Uterus (tissue), 2 donors: Measurements from ENCODE around the gene BBS1.

Experiments used
- CTCF ChIP-seq, 4 experiments: fragments of 200-600 bp in 2 of 4; fragments of 450-650 bp in 2 of 4; sonication (generic) in 2 of 4; IDR thresholded peaks; one replicate each; pipeline ENCODE4 v1.5.1; 2016 to 2019; ENCODE audit warnings: antibody characterized with exemption in 4 of 4, mild to moderate bottlenecking in 2 of 4, moderate library complexity in 1 of 4
- POLR2A ChIP-seq, 2 donors: fragments of 450-650 bp; IDR thresholded peaks; one replicate each; pipeline ENCODE4 v1.6.1; 2016; ENCODE audit warnings: antibody characterized with exemption in 2 of 2, mild to moderate bottlenecking in 1 of 2, moderate library complexity in 1 of 2

GRCh38 chr11:66570850-66571180 is 60.4 kb downstream of the BBS1 start:
- TF ChIP-seq CTCF (IDR thresholded peaks at IDR 0.05) (no peak), POLR2A (IDR thresholded peaks at IDR 0.05) (no peak)
